K562 (cell line): ENCODE results near the gene ADAMTSL2. TPM values are rescaled to one million over a fixed set of nuclear protein-coding genes. Genes with fewer than 3 reads are reported as not detected.

ENCODE experiments used
- ATAC-seq: fragments of 200-7000 bp; cut with Tn5 transposase; 3 replicates; pipeline ENCODE4 v1.9.1; 2020; ENCODE audit warnings: moderate library complexity
- BruUV-seq: library from RNA; stranded (reverse); fragments of 400-500 nt; replicated peaks from 2 replicates; lab custom pipeline; 2021; lab: Mats Ljungman, UMichigan
- CTCF ChIA-PET: fragments of 300-600 bp; formaldehyde crosslinking; extraction: SDS; loops from one replicate; lab custom pipeline; 2021; ENCODE audit warnings: low intra/inter-chr PET ratio; lab: Yijun Ruan, JAX
- POLR2A ChIA-PET: fragments of 300-600, 350-650 bp; sonication (Branson Sonifier 250); formaldehyde crosslinking; extraction: SDS; loops from one replicate; lab custom pipeline; 2021; ENCODE audit warnings: antibody characterized with exemption, inconsistent platforms; lab: Yijun Ruan, JAX
- DNase-seq, 4 experiments: peaks; one replicate each; pipeline versions ENCODE4 v3.0.0 to v3.0.0-alpha.2; 2011 to 2018; ENCODE audit warnings: low spot score in 3 of 4, mixed read lengths in 3 of 4; ENCODE audit errors: extremely low read depth in 1 of 4
- FAIRE-seq: peaks from 2 replicates; lab custom pipeline; 2011; peaks lifted over from hg19 to GRCh38; lab: Jason Lieb, UNC
- H2AFZ ChIP-seq: 2 replicates; pipeline ENCODE4 v1.6.0; 2011; ENCODE audit warnings: low read depth, low read length, control low read depth, inconsistent platforms
- H3K27ac ChIP-seq: fragments of 200-600 bp; 3 replicates; pipeline ENCODE4 v1.8.0; 2011; ENCODE audit warnings: low read depth, mild to moderate bottlenecking, control low read depth, inconsistent platforms, low read length, moderate library complexity, mixed read lengths; ENCODE audit errors: extremely low read depth
- H3K27me3 ChIP-seq, 2 experiments: fragments of 300-600 bp in 1 of 2; 2 replicates in 1 of 2; 3 replicates in 1 of 2; pipeline versions ENCODE4 v1.6.0 to v1.8.0; 2011; ENCODE audit warnings: inconsistent platforms in 2 of 2, low read length in 2 of 2, mild to moderate bottlenecking in 1 of 2, mixed read lengths in 1 of 2, moderate library complexity in 1 of 2; ENCODE audit not compliant: control insufficient read depth in 2 of 2, insufficient read depth in 2 of 2
- H3K36me3 ChIP-seq: fragments of 300-600 bp; 3 replicates; pipeline ENCODE4 v1.8.0; 2011; ENCODE audit warnings: mild to moderate bottlenecking, low read length, inconsistent platforms; ENCODE audit not compliant: control insufficient read depth, insufficient read depth
- H3K4me1 ChIP-seq, 2 experiments: fragments of 200-600 bp in 1 of 2; replicated peaks in 1 of 2; 2 replicates in 1 of 2; 3 replicates in 1 of 2; pipeline versions ENCODE4 v1.5.1 to v1.8.0; 2011; ENCODE audit warnings: inconsistent platforms in 2 of 2, low read length in 2 of 2, mild to moderate bottlenecking in 1 of 2, mixed read lengths in 1 of 2, moderate library complexity in 1 of 2; ENCODE audit not compliant: control insufficient read depth in 2 of 2, insufficient read depth in 2 of 2
- H3K4me2 ChIP-seq: 2 replicates; pipeline ENCODE4 v1.6.1; 2011; ENCODE audit warnings: low read length, control low read depth, inconsistent platforms, mixed read lengths; ENCODE audit not compliant: insufficient read depth
- H3K4me3 ChIP-seq: fragments of 200-600 bp; sonication (generic), shearing (Covaris generic); 2 replicates; pipeline ENCODE4 v1.5.1; 2016; ENCODE audit warnings: control low read depth, inconsistent platforms
- H3K79me2 ChIP-seq: fragments of 200-600 bp; 3 replicates; pipeline ENCODE4 v1.8.0; 2011; ENCODE audit warnings: low read length, inconsistent platforms; ENCODE audit not compliant: control insufficient read depth, insufficient read depth
- H3K9ac ChIP-seq, 2 experiments: 2 replicates each; pipeline versions ENCODE4 v1.6.0 to v1.6.1; 2011; ENCODE audit warnings: low read depth in 2 of 2, low read length in 2 of 2, control low read depth in 1 of 2, inconsistent platforms in 1 of 2, mild to moderate bottlenecking in 1 of 2, mixed read lengths in 1 of 2; ENCODE audit not compliant: insufficient read depth in 1 of 2
- H3K9me1 ChIP-seq: one replicate; pipeline ENCODE4 v1.6.0; 2011; ENCODE audit warnings: inconsistent platforms, mild to moderate bottlenecking, low read length, moderate library complexity; ENCODE audit not compliant: control insufficient read depth, insufficient read depth
- H3K9me3 ChIP-seq: replicated peaks from 2 replicates; pipeline ENCODE4 v1.5.1; 2011; ENCODE audit warnings: low read depth, low read length, inconsistent platforms; ENCODE audit not compliant: control insufficient read depth, insufficient read depth
- H4K20me1 ChIP-seq: replicated peaks from 2 replicates; pipeline ENCODE4 v1.6.1; 2011; ENCODE audit warnings: low read length, inconsistent platforms, mixed read lengths; ENCODE audit not compliant: control insufficient read depth, insufficient read depth
- BCOR ChIP-seq: fragments of 450-650 bp; IDR thresholded peaks from 2 replicates; pipeline ENCODE4 v1.6.1; 2016
- FIP1L1 ChIP-seq: fragments of 200-400 bp; formaldehyde crosslinking; IDR thresholded peaks from 2 replicates; pipeline ENCODE4 v1.6.1; 2018; ENCODE audit warnings: mild to moderate bottlenecking, low read depth, low read length; ENCODE audit not compliant: poor library complexity, severe bottlenecking
- GTF2F1 ChIP-seq: IDR thresholded peaks from 2 replicates; pipeline ENCODE4 v1.6.1; 2011; ENCODE audit warnings: low read depth, low read length, improper control_type of control experiment
- HDGF ChIP-seq: fragments of 450-650 bp; IDR thresholded peaks from 2 replicates; pipeline ENCODE4 v1.6.1; 2016
- IRF2 ChIP-seq: sonication (generic); formaldehyde crosslinking; IDR thresholded peaks from 2 replicates; pipeline ENCODE4 v1.8.1; 2022; ENCODE audit warnings: mild to moderate bottlenecking, missing genetic modification reagents
- MBD2 ChIP-seq: sonication (generic); IDR thresholded peaks from 2 replicates; pipeline ENCODE4 v1.6.1; 2016; ENCODE audit warnings: low read depth, borderline replicate concordance
- MTF1 ChIP-seq: fragments of 250-450 bp; sonication (Bioruptor Pico); IDR thresholded peaks from 2 replicates; pipeline ENCODE4 v1.9.0; 2021; ENCODE audit warnings: moderate library complexity, mild to moderate bottlenecking, inconsistent platforms, borderline replicate concordance
- NR2C2 ChIP-seq, 2 experiments: fragments of 200-800 bp in 1 of 2; sonication (Bioruptor generic) in 1 of 2; sonication (generic) in 1 of 2; formaldehyde crosslinking in 1 of 2; IDR thresholded peaks; 2 replicates each; pipeline versions ENCODE4 v1.6.1 to v1.8.0; 2016 to 2022; ENCODE audit warnings: mild to moderate bottlenecking in 1 of 2, missing compliant biosample characterization in 1 of 2, missing genetic modification characterization in 1 of 2, missing genetic modification reagents in 1 of 2
- RBM17 ChIP-seq: fragments of 200-400 bp; formaldehyde crosslinking; IDR thresholded peaks from 2 replicates; pipeline ENCODE4 v1.6.1; 2017; ENCODE audit warnings: low read depth, mild to moderate bottlenecking, low read length, borderline replicate concordance
- RBM25 ChIP-seq: fragments of 200-400 bp; formaldehyde crosslinking; IDR thresholded peaks from 2 replicates; pipeline ENCODE4 v1.6.1; 2018; ENCODE audit warnings: low read length, low read depth, moderate library complexity; ENCODE audit not compliant: severe bottlenecking
- SMARCA5 ChIP-seq: fragments of 450-650 bp; IDR thresholded peaks from 2 replicates; pipeline ENCODE4 v1.6.1; 2016
- SPI1 ChIP-seq: IDR thresholded peaks from 2 replicates; pipeline ENCODE4 v1.6.1; 2011; ENCODE audit warnings: low read depth, low read length, control low read depth, borderline replicate concordance
- SRSF7 ChIP-seq: fragments of 200-400 bp; formaldehyde crosslinking; optimal IDR thresholded peaks from 2 replicates; pipeline ENCODE3; 2017; ENCODE audit warnings: mild to moderate bottlenecking, low read depth, low read length
- ZFX ChIP-seq: sonication (generic); formaldehyde crosslinking; IDR thresholded peaks from 2 replicates; pipeline ENCODE4 v1.8.0; 2022; ENCODE audit warnings: mild to moderate bottlenecking, missing genetic modification reagents, moderate library complexity
- ZNF785 ChIP-seq: fragments of 250-450 bp; sonication (Bioruptor Pico); IDR thresholded peaks from 2 replicates; pipeline ENCODE4 v1.4.0; 2020; ENCODE audit warnings: mild to moderate bottlenecking
- WGBS: fragments of 100-300 bp; shearing (Covaris generic); methylation state at CpG from one replicate; pipeline ENCODE4 v1.1.6; 2016; ENCODE audit warnings: low coverage, mixed read lengths; ENCODE audit not compliant: insufficient coverage; ENCODE audit errors: missing lambda C conversion rate; 5-methylcytosine and 5-hydroxymethylcytosine counted together
- in situ Hi-C: fragments of 300-500 bp; cut with MboI; formaldehyde crosslinking; loops from 4 replicates; pipeline ENCODE4 v1.15.0; 2018; ENCODE audit warnings: inconsistent platforms, mixed read lengths
- intact Hi-C: fragments of 100-400 bp; cut with micrococcal nuclease; formaldehyde crosslinking; loops from 2 replicates; pipeline ENCODE4 v1.14.2; 2022
- polyA plus RNA-seq, 8 experiments: library from polyadenylated mRNA; depleted of rRNA in 4 of 8; stranded (reverse) in 5 of 8; unstranded in 3 of 8; fragments of >200 nt; fragmentation: Nextera tagmentation in 2 of 8; fragmentation: Illumina TruSeq in 1 of 8; extraction: Ambion mirVana in 2 of 8; extraction: Trizol in 1 of 8; gene quantifications; 2 replicates each; pipeline versions ENCODE4 v1.2.1 to v1.2.3, GENCODE V29; 2011 to 2014; ENCODE audit warnings: inconsistent platforms in 1 of 8, missing spikeins in 1 of 8
- total RNA-seq, 7 experiments: library from RNA; depleted of rRNA in 6 of 7; stranded (reverse); fragments of >200 nt in 6 of 7; fragmentation: Illumina TruSeq in 2 of 7; extraction: Trizol in 2 of 7; gene quantifications; 2 replicates each; pipeline versions ENCODE4 v1.2.1 to v1.2.3, GENCODE V29; 2011 to 2021; ENCODE audit warnings: low replicate concordance in 1 of 7
- TF ChIP-seq, protein P1 (sequence below), 2 experiments: fragments of 450-650 bp; conservative IDR thresholded peaks; 2 replicates each; pipeline ENCODE4 v1.6.1; 2017; ENCODE audit warnings: mild to moderate bottlenecking in 2 of 2, moderate library complexity in 2 of 2
- TF ChIP-seq, protein P2 (sequence below): fragments of 450-650 bp; IDR thresholded peaks from 2 replicates; pipeline ENCODE4 v1.6.1; 2018; ENCODE audit not compliant: partially characterized antibody
- TF ChIP-seq, protein P3 (sequence below): sonication (generic); formaldehyde crosslinking; IDR thresholded peaks from 2 replicates; pipeline ENCODE4 v1.8.0; 2022; ENCODE audit warnings: mild to moderate bottlenecking, low read depth, missing genetic modification reagents

ADAMTSL2 gene
- total and polyA plus RNA-seq, 9 of the 15 experiments (the other 6 are each of a cell fraction or from before 2014, with no cell fraction given) = 0.04 TPM; not detected in 8

DNA sequence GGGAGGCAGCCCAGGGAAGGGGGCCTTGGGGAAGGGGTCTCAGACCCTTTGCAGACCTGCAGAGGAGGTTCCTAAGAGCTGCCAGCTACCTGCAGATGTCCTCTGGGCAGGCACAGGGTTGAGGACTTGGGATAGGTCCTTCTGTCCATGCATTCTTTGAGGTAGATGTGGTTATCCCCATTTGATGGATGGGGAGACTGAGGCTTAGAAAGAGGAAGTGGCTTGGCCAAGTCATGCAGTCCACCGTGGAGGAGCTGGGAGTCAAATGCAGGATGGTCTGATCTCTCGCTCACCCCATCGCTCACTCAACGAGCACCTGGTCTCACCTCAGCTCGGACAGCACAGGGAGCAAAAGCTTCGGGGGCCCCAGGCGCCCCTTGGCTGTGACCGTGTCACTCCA lies 20.2 kb downstream of the ADAMTSL2 start (continued):
- TF ChIP-seq ZFX = no peak
- peak; percentile 91 for TF ChIP-seq SPI1
- TF ChIP-seq GTF2F1 = no peak
- TF ChIP-seq RBM17 = no peak
- no peak for TF ChIP-seq SRSF7
- TF ChIP-seq SMARCA5 = no peak
- TF ChIP-seq NR2C2 (CRISPR knock-in tag; IDR thresholded peaks at IDR 0.05) = no peak
- TF ChIP-seq NR2C2 (tag; IDR thresholded peaks at IDR 0.05) = no peak
- no peak for TF ChIP-seq MTF1
- no peak for TF ChIP-seq HDGF
- TF ChIP-seq RBM25 = peak; percentile 85
- no peak for TF ChIP-seq MBD2
- TF ChIP-seq FIP1L1 = no peak
- peak; percentile 43; the same call in 1 of the 2 replicates for TF ChIP-seq BCOR
- no peak for TF ChIP-seq IRF2
- TF ChIP-seq ZNF785 (CRISPR knock-in tag) = no peak

DNA sequence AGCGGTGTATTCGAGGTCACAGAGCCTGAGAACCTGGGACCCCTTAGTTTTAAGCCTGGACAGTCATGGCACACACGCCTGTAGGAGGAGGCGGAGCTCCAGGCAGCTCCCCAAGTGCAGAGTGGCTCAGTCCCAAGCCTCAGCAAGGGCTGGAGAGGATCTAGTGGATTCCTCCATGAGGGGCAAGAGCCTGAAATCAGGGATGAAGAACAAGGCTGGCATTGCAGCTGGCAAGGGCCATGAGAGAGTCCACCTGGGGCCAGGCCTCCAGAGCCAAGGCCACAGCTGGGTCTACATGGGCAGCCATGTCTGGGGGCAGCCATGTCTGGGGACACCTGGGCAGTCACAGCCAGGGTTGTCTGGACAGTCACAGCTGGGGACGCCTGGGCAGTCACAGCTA lies 21.9 kb downstream of the ADAMTSL2 start:
- ChIA-PET POLR2A (interaction anchor here (0.6 kb wide), 1 partner anchor 151 kb away, joined by 3 read pairs; no protein-coding TSS in a partner anchor), CTCF (no interaction called here)
- 5% methylated on average over 5 of the region's 5 CpGs for WGBS
- Histone ChIP-seq H3K9ac (no peak overlapping the region; a peak in 1 of 4 replicates), H3K9me3 (no peaks in the 10 kb centered on the region), H3K4me2 (no peak overlapping the region), H3K9me1 (peaks cover 2% of the 10 kb centered on the region), H4K20me1 (no peaks in the 10 kb centered on the region), H3K27me3 (peaks cover 8 to 45% of the 10 kb centered on the region in 2 experiments; a peak in 4 of 5 replicates), H3K27ac (no peak overlapping the region), H3K36me3 (no peaks in the 10 kb centered on the region), H3K79me2 (no peaks in the 10 kb centered on the region), H3K4me1 (peaks cover 7 to 17% of the 10 kb centered on the region in 2 experiments; a peak in 4 of 5 replicates), H3K4me3 (no peak overlapping the region), H2AFZ (no peak overlapping the region)
- BruUV-seq = no TSS peak
- intact Hi-C loops = no loop called here
- FAIRE-seq = no peak
- DNase-seq = no peak
- ATAC-seq = no peak
- in situ Hi-C loops = no loop called here
- TF ChIP-seq, protein P1, sequence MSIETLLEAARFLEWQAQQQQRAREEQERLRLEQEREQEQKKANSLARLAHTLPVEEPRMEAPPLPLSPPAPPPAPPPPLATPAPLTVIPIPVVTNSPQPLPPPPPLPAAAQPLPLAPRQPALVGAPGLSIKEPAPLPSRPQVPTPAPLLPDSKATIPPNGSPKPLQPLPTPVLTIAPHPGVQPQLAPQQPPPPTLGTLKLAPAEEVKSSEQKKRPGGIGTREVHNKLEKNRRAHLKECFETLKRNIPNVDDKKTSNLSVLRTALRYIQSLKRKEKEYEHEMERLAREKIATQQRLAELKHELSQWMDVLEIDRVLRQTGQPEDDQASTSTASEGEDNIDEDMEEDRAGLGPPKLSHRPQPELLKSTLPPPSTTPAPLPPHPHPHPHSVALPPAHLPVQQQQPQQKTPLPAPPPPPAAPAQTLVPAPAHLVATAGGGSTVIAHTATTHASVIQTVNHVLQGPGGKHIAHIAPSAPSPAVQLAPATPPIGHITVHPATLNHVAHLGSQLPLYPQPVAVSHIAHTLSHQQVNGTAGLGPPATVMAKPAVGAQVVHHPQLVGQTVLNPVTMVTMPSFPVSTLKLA (conservative IDR thresholded peaks at IDR 0.05) = no peak
- TF ChIP-seq, protein P2, sequence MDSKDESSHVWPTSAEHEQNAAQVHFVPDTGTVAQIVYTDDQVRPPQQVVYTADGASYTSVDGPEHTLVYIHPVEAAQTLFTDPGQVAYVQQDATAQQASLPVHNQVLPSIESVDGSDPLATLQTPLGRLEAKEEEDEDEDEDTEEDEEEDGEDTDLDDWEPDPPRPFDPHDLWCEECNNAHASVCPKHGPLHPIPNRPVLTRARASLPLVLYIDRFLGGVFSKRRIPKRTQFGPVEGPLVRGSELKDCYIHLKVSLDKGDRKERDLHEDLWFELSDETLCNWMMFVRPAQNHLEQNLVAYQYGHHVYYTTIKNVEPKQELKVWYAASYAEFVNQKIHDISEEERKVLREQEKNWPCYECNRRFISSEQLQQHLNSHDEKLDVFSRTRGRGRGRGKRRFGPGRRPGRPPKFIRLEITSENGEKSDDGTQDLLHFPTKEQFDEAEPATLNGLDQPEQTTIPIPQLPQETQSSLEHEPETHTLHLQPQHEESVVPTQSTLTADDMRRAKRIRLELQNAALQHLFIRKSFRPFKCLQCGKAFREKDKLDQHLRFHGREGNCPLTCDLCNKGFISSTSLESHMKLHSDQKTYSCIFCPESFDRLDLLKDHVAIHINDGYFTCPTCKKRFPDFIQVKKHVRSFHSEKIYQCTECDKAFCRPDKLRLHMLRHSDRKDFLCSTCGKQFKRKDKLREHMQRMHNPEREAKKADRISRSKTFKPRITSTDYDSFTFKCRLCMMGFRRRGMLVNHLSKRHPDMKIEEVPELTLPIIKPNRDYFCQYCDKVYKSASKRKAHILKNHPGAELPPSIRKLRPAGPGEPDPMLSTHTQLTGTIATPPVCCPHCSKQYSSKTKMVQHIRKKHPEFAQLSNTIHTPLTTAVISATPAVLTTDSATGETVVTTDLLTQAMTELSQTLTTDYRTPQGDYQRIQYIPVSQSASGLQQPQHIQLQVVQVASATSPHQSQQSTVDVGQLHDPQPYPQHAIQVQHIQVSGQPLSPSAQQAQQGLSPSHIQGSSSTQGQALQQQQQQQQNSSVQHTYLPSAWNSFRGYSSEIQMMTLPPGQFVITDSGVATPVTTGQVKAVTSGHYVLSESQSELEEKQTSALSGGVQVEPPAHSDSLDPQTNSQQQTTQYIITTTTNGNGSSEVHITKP = no peak
- TF ChIP-seq, protein P3, sequence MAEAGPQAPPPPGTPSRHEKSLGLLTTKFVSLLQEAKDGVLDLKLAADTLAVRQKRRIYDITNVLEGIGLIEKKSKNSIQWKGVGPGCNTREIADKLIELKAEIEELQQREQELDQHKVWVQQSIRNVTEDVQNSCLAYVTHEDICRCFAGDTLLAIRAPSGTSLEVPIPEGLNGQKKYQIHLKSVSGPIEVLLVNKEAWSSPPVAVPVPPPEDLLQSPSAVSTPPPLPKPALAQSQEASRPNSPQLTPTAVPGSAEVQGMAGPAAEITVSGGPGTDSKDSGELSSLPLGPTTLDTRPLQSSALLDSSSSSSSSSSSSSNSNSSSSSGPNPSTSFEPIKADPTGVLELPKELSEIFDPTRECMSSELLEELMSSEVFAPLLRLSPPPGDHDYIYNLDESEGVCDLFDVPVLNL (CRISPR knock-in tag) = no peak
